GM19328 (cell line): ENCODE measurements around the gene GJB4.

ENCODE experiments used
- ATAC-seq: cut with Tn5 transposase; IDR thresholded peaks from one replicate; pipeline ENCODE4 v1.9.1; 2021; ENCODE audit warnings: mild to moderate bottlenecking, moderate library complexity; ENCODE audit not compliant: unreplicated experiment

The GJB4 gene

DNA sequence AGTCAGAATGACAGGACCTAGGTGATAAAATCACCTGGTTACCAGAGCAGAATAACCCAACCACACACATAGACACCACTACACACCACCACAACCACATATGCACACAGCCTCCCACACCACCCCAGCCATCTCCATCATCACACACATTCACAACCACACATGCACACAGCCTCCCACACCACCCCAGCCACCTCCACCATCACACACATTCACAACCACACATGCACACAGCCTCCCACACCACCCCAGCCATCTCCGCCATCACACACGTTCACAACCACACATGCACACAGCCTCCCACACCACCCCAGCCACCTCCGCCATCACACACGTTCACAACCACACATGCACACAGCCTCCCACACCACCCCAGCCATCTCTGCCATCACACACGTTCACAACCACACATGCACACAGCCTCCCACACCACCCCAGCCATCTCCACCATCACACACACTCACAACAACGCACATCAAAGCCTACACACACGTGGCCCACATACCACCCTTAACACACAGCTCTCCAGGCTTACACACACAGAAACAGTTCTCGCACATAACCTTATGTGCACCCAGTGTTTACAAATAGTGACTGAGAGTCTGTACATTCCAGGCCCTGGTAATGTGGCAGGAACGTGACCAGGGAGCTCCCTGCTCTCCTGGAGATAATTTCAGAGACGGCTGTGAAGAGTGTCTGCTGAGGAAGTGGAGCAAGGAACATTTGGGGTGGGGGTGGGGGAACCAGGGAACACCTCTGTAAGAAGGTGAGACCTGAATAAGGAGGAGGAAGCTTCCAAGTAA lies 18.2 kb downstream of the GJB4 start:
- no peak for ATAC-seq

DNA sequence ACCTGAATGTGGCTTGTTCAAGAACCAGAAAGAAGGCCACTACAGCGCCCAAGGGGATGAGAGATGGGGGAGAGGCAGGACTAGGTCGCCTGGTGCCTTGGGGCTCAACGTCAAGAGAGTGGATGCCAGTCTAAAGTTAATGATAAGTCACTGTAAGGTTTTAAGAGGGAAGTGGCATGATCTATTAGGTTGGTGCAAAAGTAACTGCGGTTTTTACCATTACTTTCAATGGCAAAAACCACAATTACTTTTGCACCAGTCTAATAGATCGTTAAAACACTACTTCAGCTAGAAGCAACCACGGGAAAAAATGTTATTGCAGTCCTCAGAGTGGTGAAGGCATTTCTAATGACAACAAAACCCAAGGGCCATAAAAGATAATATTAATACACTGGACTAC lies 18.8 kb downstream of the GJB4 start:
- no peak for ATAC-seq

DNA sequence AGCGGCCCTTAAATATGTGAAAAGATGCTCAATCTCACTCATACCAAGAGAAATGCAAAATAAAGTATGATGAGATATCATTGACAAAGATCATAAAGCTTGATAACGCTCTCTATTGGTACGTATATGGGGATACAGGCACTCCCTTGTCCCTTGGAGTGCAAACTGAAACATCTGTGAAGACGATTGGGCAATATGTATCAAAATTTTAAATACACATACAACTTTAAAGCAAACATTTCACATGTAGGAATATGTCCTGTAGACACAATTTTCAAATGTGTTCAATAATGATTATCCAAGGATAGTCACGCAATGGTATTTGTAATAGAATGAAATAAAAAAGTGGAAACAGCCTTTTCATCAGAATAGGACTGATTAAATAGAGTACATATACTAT lies 19.5 kb downstream of the GJB4 start:
- ATAC-seq, result no peak

DNA sequence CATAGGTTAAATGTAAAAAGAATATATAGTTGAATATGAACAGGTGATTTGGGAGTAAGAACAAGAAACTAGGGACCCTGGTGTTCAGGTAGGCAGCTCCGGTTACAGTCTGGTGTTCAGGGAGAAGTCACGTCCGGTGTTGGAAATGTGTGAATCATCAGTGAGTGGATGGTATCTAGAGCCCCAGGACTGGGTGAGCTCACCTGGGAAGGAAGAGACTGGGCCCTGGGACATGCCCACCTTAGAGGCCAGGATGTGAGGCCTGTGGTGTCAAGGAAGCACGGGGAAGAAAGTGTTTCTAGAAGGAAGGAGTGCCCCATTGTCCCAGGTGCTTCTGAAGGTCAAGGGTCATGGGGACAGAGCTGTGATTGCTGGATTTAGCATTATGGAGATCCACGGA lies 20.0 kb downstream of the GJB4 start:
- no peak for ATAC-seq

DNA sequence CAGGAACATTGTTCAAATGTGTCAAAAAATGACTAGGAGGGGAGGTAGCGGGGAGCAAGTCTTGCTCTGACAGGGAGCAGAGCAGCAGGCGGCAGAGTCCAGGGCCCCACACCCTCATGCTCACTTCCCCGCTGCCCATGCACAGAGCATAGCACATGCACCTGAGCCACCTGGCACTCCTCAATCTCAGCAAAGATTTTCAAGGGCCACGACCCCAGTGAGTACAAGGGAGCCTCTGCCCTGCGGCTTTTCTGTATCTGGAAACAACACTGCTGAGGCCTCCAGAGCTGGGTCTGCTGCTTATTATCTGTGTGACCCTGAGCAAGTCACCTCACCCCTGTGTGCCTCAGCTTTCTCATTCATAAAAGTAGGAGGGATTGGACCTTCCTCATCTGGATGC lies 20.4 kb downstream of the GJB4 start:
- no peak for ATAC-seq

DNA sequence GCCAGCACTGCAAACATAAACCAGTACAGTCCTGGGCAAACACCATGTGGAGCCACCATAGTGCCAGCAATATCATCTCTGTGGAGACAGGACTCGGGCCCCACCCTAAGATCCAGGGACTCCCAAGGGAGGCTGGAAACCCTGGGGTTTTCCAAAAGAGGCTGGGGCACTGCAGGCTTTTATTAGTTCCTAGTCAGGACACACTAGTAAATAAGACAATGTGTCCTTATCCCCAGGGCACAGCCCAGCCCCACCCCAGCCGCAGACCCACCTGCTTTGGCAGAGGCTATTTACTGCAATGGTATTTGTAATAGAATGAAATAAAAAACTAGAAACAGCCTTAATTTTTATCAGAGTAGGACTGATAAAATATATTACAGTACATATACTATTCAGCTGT lies 21.0 kb downstream of the GJB4 start:
- no peak for ATAC-seq

DNA sequence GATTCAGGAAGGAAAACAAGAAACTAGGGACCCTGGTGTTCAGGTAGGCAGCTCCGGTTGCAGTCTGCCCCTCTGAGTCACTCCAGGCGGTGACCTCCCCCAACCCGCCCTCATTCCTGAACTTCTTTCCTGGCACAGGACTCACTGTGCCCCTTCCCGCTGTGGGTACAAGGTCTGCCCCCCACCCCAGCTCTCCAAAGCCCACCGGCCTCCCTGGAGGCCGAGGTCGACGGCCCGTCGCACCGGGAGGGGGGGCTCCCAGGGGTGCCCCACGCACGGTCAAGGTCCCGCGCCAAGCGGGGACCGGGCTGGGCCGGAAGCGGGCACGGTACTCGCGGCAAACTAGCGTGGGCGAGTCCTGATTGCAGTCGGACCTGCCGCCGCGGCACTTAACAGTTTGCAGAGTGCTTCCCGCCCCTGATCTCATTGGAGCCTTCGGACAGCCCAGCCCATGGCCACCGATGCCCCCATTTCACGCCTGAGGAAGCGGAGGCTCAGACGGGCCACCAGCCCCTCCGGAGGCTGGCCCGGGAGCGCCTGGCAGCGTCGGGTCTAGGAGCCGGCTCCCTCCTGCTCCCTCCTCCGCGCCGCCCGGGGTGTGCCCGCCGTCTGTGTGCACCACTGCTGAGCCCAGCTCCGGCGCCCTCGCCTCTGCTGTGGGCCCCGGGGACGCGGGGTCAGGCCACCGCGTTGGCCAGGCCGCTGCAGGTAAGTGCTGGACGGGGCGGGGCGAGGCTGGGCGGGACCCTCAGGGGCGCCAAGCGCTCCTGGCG lies 21.7 kb downstream of the GJB4 start, which contains the start of gene GJB3:
TSS of gene GJB3 (plus strand) at position 144 of the 773 bp plus-strand sequence. CDS start 3,549 bp downstream, outside the sequence.
- ATAC-seq, result no peak

DNA sequence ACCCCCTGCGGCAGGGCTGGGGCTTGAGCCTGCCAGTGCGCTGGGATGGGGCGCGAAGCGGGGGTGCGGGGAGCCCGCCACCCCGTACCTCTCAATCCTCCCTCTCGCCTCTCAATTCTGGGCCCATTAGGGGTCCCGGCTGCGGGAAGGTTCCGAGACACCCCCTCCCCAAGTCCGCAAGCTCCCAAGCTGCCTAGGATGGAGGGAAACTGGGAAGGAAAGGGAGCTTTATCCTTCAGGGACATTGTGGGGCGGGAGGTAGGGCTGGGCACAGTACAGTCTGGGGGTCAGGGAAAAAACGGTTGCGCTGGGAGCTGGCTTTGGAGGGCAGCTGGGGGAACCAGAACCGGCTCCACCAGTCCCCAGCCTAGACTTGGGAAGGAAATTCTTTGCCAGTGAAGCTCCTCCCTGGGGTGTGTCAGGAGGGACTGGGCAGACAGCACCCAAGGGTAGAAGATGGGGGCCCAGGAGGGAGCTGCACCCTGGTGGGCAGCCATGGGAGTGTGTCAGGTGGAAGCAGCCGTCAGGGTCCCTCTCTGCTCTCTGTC lies 22.4 kb downstream of the GJB4 start:
- no peak for ATAC-seq

DNA sequence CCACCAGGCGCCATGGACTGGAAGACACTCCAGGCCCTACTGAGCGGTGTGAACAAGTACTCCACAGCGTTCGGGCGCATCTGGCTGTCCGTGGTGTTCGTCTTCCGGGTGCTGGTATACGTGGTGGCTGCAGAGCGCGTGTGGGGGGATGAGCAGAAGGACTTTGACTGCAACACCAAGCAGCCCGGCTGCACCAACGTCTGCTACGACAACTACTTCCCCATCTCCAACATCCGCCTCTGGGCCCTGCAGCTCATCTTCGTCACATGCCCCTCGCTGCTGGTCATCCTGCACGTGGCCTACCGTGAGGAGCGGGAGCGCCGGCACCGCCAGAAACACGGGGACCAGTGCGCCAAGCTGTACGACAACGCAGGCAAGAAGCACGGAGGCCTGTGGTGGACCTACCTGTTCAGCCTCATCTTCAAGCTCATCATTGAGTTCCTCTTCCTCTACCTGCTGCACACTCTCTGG lies 25.2 kb downstream of the GJB4 start:
- no peak for ATAC-seq

DNA sequence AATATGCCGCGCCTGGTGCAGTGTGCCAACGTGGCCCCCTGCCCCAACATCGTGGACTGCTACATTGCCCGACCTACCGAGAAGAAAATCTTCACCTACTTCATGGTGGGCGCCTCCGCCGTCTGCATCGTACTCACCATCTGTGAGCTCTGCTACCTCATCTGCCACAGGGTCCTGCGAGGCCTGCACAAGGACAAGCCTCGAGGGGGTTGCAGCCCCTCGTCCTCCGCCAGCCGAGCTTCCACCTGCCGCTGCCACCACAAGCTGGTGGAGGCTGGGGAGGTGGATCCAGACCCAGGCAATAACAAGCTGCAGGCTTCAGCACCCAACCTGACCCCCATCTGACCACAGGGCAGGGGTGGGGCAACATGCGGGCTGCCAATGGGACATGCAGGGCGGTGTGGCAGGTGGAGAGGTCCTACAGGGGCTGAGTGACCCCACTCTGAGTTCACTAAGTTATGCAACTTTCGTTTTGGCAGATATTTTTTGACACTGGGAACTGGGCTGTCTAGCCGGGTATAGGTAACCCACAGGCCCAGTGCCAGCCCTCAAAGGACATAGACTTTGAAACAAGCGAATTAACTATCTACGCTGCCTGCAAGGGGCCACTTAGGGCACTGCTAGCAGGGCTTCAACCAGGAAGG lies 25.8 kb downstream of the GJB4 start:
- no peak for ATAC-seq

DNA sequence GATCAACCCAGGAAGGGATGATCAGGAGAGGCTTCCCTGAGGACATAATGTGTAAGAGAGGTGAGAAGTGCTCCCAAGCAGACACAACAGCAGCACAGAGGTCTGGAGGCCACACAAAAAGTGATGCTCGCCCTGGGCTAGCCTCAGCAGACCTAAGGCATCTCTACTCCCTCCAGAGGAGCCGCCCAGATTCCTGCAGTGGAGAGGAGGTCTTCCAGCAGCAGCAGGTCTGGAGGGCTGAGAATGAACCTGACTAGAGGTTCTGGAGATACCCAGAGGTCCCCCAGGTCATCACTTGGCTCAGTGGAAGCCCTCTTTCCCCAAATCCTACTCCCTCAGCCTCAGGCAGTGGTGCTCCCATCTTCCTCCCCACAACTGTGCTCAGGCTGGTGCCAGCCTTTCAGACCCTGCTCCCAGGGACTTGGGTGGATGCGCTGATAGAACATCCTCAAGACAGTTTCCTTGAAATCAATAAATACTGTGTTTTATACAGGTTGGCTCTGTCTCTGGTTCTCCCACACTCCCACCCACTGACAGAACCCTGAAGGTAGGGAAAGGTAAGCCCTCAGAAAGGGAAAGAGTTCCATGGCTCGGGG lies 26.4 kb downstream of the GJB4 start:
- ATAC-seq, result no peak

DNA sequence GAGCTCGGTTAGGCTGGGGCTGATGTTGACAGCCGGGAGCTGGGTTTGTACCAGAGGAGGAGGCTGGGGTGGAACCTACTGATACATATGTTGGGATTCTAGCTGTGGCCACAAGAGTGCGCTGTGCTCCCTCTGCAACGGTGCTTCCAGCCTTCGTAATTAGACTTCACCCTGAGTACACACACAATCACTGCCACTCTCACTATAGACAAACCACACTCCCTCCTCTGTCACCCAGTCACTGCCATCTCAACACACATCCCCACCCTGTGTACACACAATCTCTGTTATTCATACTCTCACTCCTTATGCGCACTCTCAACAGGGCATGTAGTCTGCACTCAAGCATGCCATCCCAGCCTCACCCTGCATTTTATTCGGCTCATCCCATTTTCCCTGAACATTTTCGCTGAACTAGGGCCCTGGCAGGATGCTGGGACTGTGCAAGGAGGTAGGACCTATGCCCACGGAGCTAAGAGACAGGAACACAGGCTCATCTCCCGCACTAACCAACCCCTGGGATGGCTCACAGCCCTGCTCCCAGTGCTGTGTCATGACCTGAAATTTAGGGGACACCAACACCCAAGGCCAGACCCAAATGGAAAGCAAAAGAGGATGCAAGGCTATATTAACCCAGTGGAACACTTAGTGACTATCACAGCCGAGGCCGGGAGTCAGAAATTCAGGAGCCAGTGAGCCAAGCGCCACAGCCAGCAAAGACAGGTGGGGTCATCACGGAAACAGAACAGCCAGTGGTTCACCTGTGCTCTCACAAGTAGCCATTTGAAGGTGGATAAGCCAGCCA lies 27.2 kb downstream of the GJB4 start:
- ATAC-seq, result no peak

DNA sequence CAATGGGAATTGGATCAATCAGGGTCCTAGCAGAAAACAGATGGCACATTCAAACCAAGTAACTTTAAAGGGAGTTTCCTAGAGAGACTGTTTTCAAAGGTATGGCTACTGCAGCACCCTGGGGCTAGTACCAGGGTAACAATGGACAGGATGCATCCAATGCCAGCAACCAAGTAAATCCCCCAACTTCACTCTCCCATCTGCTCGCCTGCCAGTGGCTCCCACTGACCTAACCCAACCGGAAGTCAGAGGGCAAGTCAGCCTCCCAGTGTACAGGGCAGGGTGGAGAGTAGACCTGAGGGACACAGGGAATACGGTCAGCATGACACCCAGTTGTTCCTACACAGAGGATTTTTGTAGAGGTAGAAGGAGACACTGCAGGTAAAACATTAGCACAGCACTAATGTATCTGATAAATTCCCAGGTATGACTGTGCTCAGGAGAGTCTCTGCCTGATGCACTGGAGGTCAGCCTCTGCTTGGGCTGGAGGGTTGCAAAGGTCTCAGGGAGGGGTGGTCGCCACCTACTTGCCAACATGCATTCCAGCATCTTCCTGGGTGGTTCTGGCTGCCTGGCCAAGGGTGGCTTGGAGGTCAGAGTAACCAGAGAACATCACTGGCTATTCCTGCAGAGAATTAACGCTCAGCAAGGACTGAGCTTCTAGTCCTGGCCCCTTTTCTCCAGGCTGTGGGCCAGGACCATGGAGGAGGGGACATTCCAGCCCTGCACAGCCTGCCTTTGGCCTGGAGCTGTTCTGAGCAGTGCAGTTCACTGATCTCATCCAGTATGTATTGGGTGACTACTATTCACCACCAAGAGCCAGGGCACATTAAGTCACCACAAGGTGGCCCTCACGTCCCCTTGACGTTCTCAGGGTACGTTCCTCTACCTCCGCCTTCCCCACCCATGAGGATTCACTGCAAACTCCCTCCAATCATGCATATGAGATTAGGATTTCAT lies 28.2 kb downstream of the GJB4 start:
- ATAC-seq, result no peak

DNA sequence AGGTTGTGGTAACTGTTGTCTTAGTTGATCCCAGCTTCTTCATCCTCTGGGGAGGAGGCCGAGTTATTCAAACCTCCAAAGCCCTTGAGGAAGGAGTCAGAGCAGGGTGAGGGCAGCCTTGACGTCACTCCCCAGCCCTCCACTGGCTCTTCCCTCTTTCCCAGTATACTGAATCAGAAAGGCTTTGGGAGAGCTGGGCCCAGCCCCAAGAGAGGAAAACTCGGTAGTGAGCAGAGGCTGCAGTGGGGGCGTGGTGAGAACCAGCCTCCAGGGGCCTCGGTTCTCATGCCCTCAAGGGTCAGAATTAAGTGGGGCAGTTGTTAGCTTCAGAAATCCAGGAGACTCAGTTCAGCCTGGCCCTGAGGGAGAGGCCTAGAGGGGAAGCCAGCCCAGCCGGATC lies 31.4 kb downstream of the GJB4 start:
- ATAC-seq, result no peak

DNA sequence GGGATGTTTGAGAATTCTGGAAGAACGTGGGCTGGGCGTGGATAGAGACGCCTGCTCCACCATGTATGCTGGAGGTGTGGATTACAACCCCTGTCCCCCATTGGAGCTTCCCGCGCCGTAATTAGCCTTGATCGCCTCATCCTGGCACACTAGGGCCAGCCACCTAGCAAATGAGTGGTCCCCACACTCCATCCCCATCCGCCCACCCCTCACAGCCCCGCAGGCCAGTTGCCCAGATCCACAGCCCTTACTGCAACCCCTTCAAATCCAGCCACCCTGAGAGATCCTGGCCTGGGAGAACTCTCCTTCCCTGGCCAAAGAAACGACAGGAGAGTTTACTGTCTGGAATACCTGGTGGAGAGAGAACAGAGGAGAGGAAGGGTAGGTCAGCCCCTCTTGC lies 32.9 kb downstream of the GJB4 start:
- no peak for ATAC-seq

DNA sequence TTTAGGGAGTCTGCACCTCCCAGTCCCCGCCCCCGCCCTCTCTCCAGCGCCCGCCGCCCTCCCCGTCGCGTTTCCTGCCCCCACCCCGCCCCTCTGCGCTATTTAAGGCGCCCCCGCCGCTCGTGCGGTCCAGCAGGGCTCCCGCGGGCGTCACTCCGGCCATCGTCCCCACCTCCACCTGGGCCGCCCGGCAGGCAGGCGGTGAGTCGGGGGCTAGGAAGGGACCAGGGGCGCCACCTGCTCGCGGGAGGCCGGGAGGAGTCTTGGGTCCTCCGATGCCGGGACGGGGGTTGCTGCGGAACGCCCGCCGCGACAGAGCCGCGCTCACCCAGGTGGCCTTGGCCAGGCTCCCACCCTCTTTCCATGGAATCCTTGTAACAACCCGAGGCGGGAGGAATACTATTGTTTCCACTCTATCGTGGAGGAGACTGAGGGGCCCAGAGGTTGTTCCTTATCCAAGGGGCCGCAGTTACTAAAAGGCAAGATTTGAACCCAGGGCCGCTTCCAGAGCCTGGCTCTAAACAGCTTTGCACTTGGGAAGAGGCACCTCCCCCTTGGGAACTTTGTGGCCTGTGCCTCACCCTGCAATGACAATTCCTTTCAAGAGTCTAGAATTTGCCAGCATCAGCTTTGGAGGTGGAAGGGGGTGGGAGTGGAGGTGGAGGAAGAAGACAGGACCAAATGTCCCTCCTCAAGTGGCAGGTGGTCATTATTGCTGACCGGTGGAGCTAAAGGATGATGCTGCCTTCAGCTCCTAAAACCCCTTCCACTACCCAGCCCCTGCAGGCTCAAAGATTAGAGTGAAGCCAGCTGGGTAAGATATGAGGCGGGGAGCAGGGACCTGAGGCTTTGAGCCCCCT lies 33.6 kb downstream of the GJB4 start, which contains the start of gene GJA4:
TSS of gene GJA4 (plus strand) at position 132 of the 860 bp plus-strand sequence. CDS start 1,215 bp downstream, outside the sequence.
- ATAC-seq, result no peak

DNA sequence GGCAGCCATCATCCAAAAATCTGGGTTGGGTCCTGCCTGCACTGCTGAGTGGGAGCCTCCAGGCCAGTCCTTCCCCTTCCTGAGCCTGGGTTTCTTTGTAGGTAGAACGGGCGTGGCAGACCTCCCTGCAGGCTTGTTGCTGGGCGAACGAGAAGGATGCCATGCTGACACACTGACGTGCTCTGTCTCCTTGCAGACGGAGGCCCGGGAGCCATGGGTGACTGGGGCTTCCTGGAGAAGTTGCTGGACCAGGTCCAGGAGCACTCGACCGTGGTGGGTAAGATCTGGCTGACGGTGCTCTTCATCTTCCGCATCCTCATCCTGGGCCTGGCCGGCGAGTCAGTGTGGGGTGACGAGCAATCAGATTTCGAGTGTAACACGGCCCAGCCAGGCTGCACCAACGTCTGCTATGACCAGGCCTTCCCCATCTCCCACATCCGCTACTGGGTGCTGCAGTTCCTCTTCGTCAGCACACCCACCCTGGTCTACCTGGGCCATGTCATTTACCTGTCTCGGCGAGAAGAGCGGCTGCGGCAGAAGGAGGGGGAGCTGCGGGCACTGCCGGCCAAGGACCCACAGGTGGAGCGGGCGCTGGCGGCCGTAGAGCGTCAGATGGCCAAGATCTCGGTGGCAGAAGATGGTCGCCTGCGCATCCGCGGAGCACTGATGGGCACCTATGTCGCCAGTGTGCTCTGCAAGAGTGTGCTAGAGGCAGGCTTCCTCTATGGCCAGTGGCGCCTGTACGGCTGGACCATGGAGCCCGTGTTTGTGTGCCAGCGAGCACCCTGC lies 34.7 kb downstream of the GJB4 start:
- ATAC-seq, result no peak
